SK-N-SH (cell line): ENCODE data around the gene TTC28.

ENCODE experiments used
- CHD2 ChIP-seq: fragments of 150-350 bp; IDR thresholded peaks from 2 replicates; pipeline ENCODE4 v1.6.1; 2018; ENCODE audit warnings: low read length; ENCODE audit not compliant: partially characterized antibody
- CTCF ChIP-seq: fragments of 200-600 bp; sonication (generic); IDR thresholded peaks from 2 replicates; pipeline ENCODE4 v1.6.1; 2017; ENCODE audit warnings: antibody characterized with exemption, mild to moderate bottlenecking, moderate library complexity
- ELF1 ChIP-seq: IDR thresholded peaks from 2 replicates; pipeline ENCODE4 v1.4.0; 2012
- EZH2phosphoT487 ChIP-seq: fragments of 200-600 bp; sonication (generic); IDR thresholded peaks from 2 replicates; pipeline ENCODE4 v1.6.1; 2017; ENCODE audit warnings: low read depth, mixed run types, mild to moderate bottlenecking, antibody characterized with exemption, moderate library complexity, borderline replicate concordance
- GABPA ChIP-seq: IDR thresholded peaks from 2 replicates; pipeline ENCODE4 v1.4.0; 2012; ENCODE audit warnings: low read depth, mild to moderate bottlenecking
- NFIC ChIP-seq: IDR thresholded peaks from 2 replicates; pipeline ENCODE4 v1.4.0; 2012; ENCODE audit warnings: borderline replicate concordance
- NRF1 ChIP-seq: IDR thresholded peaks from 2 replicates; pipeline ENCODE4 v1.6.1; 2012; ENCODE audit warnings: low read depth, mild to moderate bottlenecking, low read length
- POLR2AphosphoS5 ChIP-seq: IDR thresholded peaks from 2 replicates; pipeline ENCODE4 v1.6.1; 2012; ENCODE audit warnings: low read depth, low read length
- TAF1 ChIP-seq: IDR thresholded peaks from 2 replicates; pipeline ENCODE4 v1.6.1; 2012; ENCODE audit warnings: low read depth, mild to moderate bottlenecking, low read length, moderate library complexity, borderline replicate concordance
- USF2 ChIP-seq: fragments of 150-350 bp; IDR thresholded peaks from 2 replicates; pipeline ENCODE4 v1.6.1; 2017; ENCODE audit warnings: antibody characterized with exemption, low read length, low read depth, borderline replicate concordance

GRCh38 chr22:28500006-28500405 lies 179.6 kb downstream of the TTC28 start:
- TF ChIP-seq EZH2phosphoT487 (no peak), TAF1 (no peak), USF2 (no peak), CTCF (no peak), NRF1 (no peak), CHD2 (no peak), ELF1 (no peak), GABPA (no peak), NFIC (no peak), POLR2AphosphoS5 (no peak)
